ENCODE data around the gene MPZL2.
"Not testable (repeated sequence)": the region's sequence is repeated elsewhere in the genome, so short reads cannot be mapped to it uniquely, and the experiment has no call there.

Gene MPZL2

GRCh38 chr11:118263695-118264568 lies at the start of gene MPZL2:
MPZL2 (minus strand) TSS chr11:118264297; CDS start chr11:118264153, 144 bp downstream.
- DNase-seq, result no peak

GRCh38 chr11:118313242-118313641 lies 49.1 kb upstream of the MPZL2 start:
- DNase-seq, result no peak

GRCh38 chr11:118312328-118312727 lies 48.2 kb upstream of the MPZL2 start:
- DNase-seq, result no peak

- no peak for DNase-seq
Measured at GRCh38 chr11:118311518-118311917, 47.4 kb upstream of the MPZL2 start.

- DNase-seq, result no peak
Measured at GRCh38 chr11:118310781-118311485, 46.8 kb upstream of the MPZL2 start.

GRCh38 chr11:118310271-118310670 lies 46.2 kb upstream of the MPZL2 start:
- no peak for DNase-seq

GRCh38 chr11:118308995-118309528 lies 45.0 kb upstream of the MPZL2 start:
- DNase-seq, result not testable (repeated sequence)

GRCh38 chr11:118306556-118306955 lies 42.5 kb upstream of the MPZL2 start:
- no peak for DNase-seq

- DNase-seq, result no peak
Measured at GRCh38 chr11:118305726-118306125, 41.6 kb upstream of the MPZL2 start.

GRCh38 chr11:118304568-118305248 lies 40.6 kb upstream of the MPZL2 start, which contains the start of gene CD3E:
CD3E (plus strand) TSS chr11:118304730; CDS start chr11:118304953, 223 bp downstream.
- no peak for DNase-seq

GRCh38 chr11:118304227-118304567 lies 40.1 kb upstream of the MPZL2 start:
- no peak for DNase-seq

GRCh38 chr11:118301600-118302195 lies 37.6 kb upstream of the MPZL2 start:
- no peak for DNase-seq

- no peak for DNase-seq
Measured at GRCh38 chr11:118295815-118296454, 31.8 kb upstream of the MPZL2 start.

GRCh38 chr11:118295199-118295598 lies 31.1 kb upstream of the MPZL2 start:
- DNase-seq, result no peak

GRCh38 chr11:118294053-118294452 lies 30.0 kb upstream of the MPZL2 start:
- DNase-seq, result no peak

GRCh38 chr11:118291477-118292135 lies 27.5 kb upstream of the MPZL2 start:
- DNase-seq, result no peak

- DNase-seq, result no peak
Measured at GRCh38 chr11:118290923-118291322, 26.8 kb upstream of the MPZL2 start.

GRCh38 chr11:118289401-118289800 lies 25.3 kb upstream of the MPZL2 start:
- no peak for DNase-seq

- no peak for DNase-seq
Measured at GRCh38 chr11:118287006-118287405, 22.9 kb upstream of the MPZL2 start.

GRCh38 chr11:118286545-118286944 lies 22.4 kb upstream of the MPZL2 start:
- no peak for DNase-seq

- no peak for DNase-seq
Measured at GRCh38 chr11:118283756-118284350, 19.8 kb upstream of the MPZL2 start.
